Common myeloid progenitor, CD34-positive (primary cell): ENCODE data around the gene EXTL1.
A peak's percentile ranks its signal among the peaks of the same experiment; 100 is the strongest.

ENCODE experiments used
- CTCF ChIA-PET: fragments of 350-600 bp; sonication (Branson Sonifier 250); formaldehyde crosslinking; loops from one replicate; lab custom pipeline; 2021; ENCODE audit warnings: antibody characterized with exemption; lab: Charles Lee
- POLR2A ChIA-PET: fragments of 350-600 bp; sonication (Branson Sonifier 250); formaldehyde crosslinking; loops from one replicate; lab custom pipeline; 2021; ENCODE audit warnings: antibody characterized with exemption; lab: Charles Lee
- DNase-seq, 3 donors: peaks; one replicate each; pipeline versions ENCODE4 v3.0.0 to v3.0.0-alpha.2; 2013
- H3K27ac ChIP-seq, 2 experiments: 1 replicate in 1 of 2; 2 replicates in 1 of 2; pipeline ENCODE4 v1.7.0; 2013; ENCODE audit warnings: inconsistent platforms in 2 of 2, low read length in 2 of 2, mild to moderate bottlenecking in 2 of 2, low read depth in 1 of 2, moderate library complexity in 1 of 2; ENCODE audit not compliant: severe bottlenecking in 2 of 2, insufficient read depth in 1 of 2, poor library complexity in 1 of 2
- H3K27me3 ChIP-seq, 5 experiments: replicated peaks in 2 of 5; 1 replicate in 3 of 5; 2 replicates in 2 of 5; pipeline versions ENCODE4 v1.6.1 to v1.7.0; 2013; ENCODE audit warnings: low read length in 4 of 5, mild to moderate bottlenecking in 2 of 5, moderate library complexity in 2 of 5, inconsistent platforms in 1 of 5; ENCODE audit not compliant: insufficient read depth in 5 of 5, control insufficient read depth in 4 of 5
- H3K36me3 ChIP-seq, 4 experiments: 1 replicate in 2 of 4; 2 replicates in 2 of 4; pipeline versions ENCODE4 v1.6.1 to v1.7.0; 2013; ENCODE audit warnings: low read length in 3 of 4, control low read depth in 1 of 4, mild to moderate bottlenecking in 1 of 4; ENCODE audit not compliant: control insufficient read depth in 4 of 4, insufficient read depth in 4 of 4
- H3K4me1 ChIP-seq, 4 experiments: 1 replicate in 3 of 4; 2 replicates in 1 of 4; pipeline versions ENCODE4 v1.6.1 to v1.7.1; 2013; ENCODE audit warnings: low read length in 3 of 4, mild to moderate bottlenecking in 3 of 4, control low read depth in 1 of 4, inconsistent platforms in 1 of 4, moderate library complexity in 1 of 4; ENCODE audit not compliant: control insufficient read depth in 4 of 4, insufficient read depth in 4 of 4; ENCODE audit errors: control extremely low read depth in 1 of 4
- H3K4me3 ChIP-seq, 7 experiments: 1 replicate in 4 of 7; 2 replicates in 3 of 7; pipeline versions ENCODE4 v1.5.1 to v1.7.0; 2013; ENCODE audit warnings: mild to moderate bottlenecking in 7 of 7, low read length in 6 of 7, moderate library complexity in 6 of 7, inconsistent platforms in 2 of 7, low read depth in 2 of 7, control low read depth in 1 of 7; ENCODE audit not compliant: insufficient read depth in 4 of 7, control insufficient read depth in 1 of 7; ENCODE audit errors: extremely low read depth in 1 of 7
- H3K9me3 ChIP-seq, 5 experiments: 1 replicate in 4 of 5; 2 replicates in 1 of 5; pipeline versions ENCODE4 v1.6.1 to v1.7.1; 2013; ENCODE audit warnings: low read length in 4 of 5, mild to moderate bottlenecking in 2 of 5, inconsistent platforms in 1 of 5, low read depth in 1 of 5, moderate library complexity in 1 of 5; ENCODE audit not compliant: control insufficient read depth in 4 of 5, insufficient read depth in 2 of 5; ENCODE audit errors: control extremely low read depth in 1 of 5
- WGBS: methylation state at CpG from one replicate; pipeline ENCODE4 v1.1.5; 2013; ENCODE audit not compliant: insufficient coverage; 5-methylcytosine and 5-hydroxymethylcytosine counted together

The EXTL1 gene

DNA sequence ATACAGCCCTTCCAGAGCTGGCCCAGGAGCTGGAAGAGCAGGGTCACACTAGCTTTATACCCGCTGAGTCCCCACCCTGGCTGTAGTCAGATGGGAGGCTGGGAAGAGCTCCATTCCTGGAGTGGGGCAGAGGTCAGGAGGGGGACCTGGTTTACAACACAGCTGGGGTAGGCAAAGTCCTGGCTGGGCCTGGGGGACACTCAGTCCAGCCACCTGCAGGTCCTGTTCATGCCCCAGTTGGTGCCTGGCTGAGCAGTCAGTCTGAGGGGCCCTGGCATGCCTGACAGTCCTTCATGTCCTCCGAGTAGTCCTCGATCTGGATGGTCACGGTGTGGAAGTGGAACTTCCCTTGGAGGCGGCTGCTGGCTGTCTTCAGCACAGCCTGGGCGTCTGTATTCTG lies 17.3 kb downstream of the EXTL1 start:
- 88% methylated on average over 3 of the region's 6 CpGs for WGBS
- Histone ChIP-seq H3K4me3 (no peak overlapping the region), H3K4me1 (peaks cover 0 to 20% (median 14%) of the 10 kb centered on the region in 4 experiments), H3K9me3 (no peaks in the 10 kb centered on the region), H3K27me3 (peaks cover 2 to 32% (median 19%) of the 10 kb centered on the region in 5 experiments), H3K27ac (no peak overlapping the region), H3K36me3 (no peaks in the 10 kb centered on the region)
- DNase-seq: no peak
- POLR2A ChIA-PET: no interaction called here
- CTCF ChIA-PET: interaction anchor here (1.3 to 1.6 kb wide), 2 partner anchors 9 to 124 kb away, joined by 4 to 7 read pairs; no protein-coding TSS in a partner anchor

- H3K4me3 ChIP-seq: no peak overlapping the region
- peaks cover 0 to 15% (median 11%) of the 10 kb centered on the region in 4 experiments for H3K4me1 ChIP-seq
- no peak for DNase-seq
- H3K27me3 ChIP-seq: peaks cover 12 to 51% (median 21%) of the 10 kb centered on the region in 5 experiments
- CTCF ChIA-PET: interaction anchor here (0.7 to 1.0 kb wide), 2 partner anchors 20 to 176 kb away, joined by 5 to 6 read pairs; no protein-coding TSS in a partner anchor
- H3K9me3 ChIP-seq: no peaks in the 10 kb centered on the region
- no peak overlapping the region for H3K27ac ChIP-seq
- no peaks in the 10 kb centered on the region for H3K36me3 ChIP-seq
- 91% methylated on average over 5 of the region's 7 CpGs for WGBS
- POLR2A ChIA-PET: no interaction called here
These were observed 19.8 kb downstream of the EXTL1 start for GRCh38 chr1:26041401-26041800.

DNA sequence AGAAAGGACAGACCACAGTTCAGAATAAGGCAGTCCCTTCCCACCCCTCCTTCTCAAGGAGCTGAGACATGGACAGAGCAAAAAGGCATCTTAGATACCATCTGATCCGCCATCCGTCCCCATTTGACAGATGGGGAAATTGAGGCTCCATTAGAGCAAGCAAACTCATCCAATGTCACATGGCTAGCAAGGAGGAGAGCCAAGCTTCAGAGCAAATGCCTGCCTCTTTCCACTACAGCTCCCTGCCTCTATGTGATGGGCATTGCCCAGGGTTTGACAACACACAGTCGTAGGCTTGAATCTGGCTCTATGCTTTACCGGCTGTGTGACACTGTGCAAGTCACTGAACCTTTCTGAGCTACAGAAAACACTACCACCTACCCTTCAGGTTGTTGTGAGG lies 20.4 kb downstream of the EXTL1 start:
- Histone ChIP-seq H3K27ac (no peak overlapping the region), H3K27me3 (peaks cover 12 to 57% (median 23%) of the 10 kb centered on the region in 5 experiments), H3K4me1 (peaks cover 0 to 17% (median 10%) of the 10 kb centered on the region in 4 experiments), H3K9me3 (no peaks in the 10 kb centered on the region), H3K36me3 (no peaks in the 10 kb centered on the region), H3K4me3 (no peak overlapping the region)
- no peak for DNase-seq
- WGBS: 94% methylated on average over 2 of the region's 4 CpGs
- CTCF ChIA-PET: interaction anchor here (1.0 kb wide), 1 partner anchor 19 kb away, joined by 6 read pairs; no protein-coding TSS in a partner anchor
- POLR2A ChIA-PET: no interaction called here

DNA sequence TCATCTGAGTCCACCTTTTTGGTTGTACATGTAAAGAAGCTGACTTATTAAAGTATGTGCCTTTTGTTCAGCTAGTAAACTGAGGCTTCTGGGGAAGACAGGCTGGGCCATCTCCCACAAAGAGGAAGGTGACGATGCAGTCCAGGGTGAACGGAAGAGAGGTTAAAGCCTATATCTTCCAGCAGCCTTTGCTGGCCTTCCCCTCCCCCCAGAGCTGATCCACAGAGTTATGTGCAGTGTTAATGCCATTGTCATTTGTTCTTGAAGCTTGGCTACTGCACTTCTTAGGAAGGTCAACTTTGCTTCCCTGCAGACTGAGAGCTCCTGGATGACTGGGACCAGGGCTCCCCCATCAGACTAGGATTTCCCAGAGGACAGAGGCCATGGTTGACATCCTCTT lies 22.2 kb downstream of the EXTL1 start:
- no peaks in the 10 kb centered on the region for H3K36me3 ChIP-seq
- no peaks in the 10 kb centered on the region for H3K9me3 ChIP-seq
- ChIA-PET CTCF (interaction anchor here (0.8 to 2.8 kb wide), 4 partner anchors 10 to 43 kb away, joined by 3 to 9 read pairs (median 3); no protein-coding TSS in a partner anchor), POLR2A (interaction anchor here (0.6 kb wide), 1 partner anchor 62 kb away, joined by 3 read pairs; no protein-coding TSS in a partner anchor)
- no peak overlapping the region for H3K4me3 ChIP-seq
- peaks cover 0 to 17% (median 10%) of the 10 kb centered on the region in 4 experiments for H3K4me1 ChIP-seq
- H3K27me3 ChIP-seq: peaks cover 15 to 74% (median 32%) of the 10 kb centered on the region in 5 experiments
- no peak for DNase-seq
- H3K27ac ChIP-seq: no peak overlapping the region
- whole genome bisulfite sequencing: 60% methylated on average over 1 of the region's 2 CpGs

DNA sequence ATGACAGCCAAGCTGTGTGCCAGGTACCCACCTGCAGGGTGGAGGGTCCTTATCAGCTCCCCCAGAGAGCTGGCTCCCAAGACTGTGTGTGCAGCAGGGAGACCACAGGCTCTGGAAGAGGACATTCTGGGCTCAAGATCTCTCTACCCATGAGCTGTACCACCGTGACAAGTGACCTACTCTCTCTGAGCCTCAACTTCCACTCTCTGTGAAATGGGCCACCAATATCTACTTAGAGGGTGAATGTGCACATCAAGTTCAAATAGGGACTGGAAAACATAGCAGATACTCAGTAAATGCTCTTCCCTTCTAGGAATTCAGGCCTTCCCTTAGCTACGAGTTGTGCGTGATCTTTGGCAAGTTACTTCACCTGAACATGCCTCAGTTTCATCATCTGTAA lies 22.8 kb downstream of the EXTL1 start:
- ChIA-PET CTCF (interaction anchor here (0.8 to 2.8 kb wide), 4 partner anchors 11 to 23 kb away, joined by 3 to 9 read pairs (median 4); partner anchors contain the start of gene EXTL1), POLR2A (no interaction called here)
- H3K36me3 ChIP-seq: no peaks in the 10 kb centered on the region
- peaks cover 15 to 77% (median 38%) of the 10 kb centered on the region in 5 experiments for H3K27me3 ChIP-seq
- WGBS: 93% methylated on average over 3 of the region's 3 CpGs
- DNase-seq: no peak
- no peak overlapping the region for H3K27ac ChIP-seq
- no peak overlapping the region for H3K4me3 ChIP-seq
- H3K4me1 ChIP-seq: peaks cover 0 to 17% (median 10%) of the 10 kb centered on the region in 4 experiments
- no peaks in the 10 kb centered on the region for H3K9me3 ChIP-seq

DNA sequence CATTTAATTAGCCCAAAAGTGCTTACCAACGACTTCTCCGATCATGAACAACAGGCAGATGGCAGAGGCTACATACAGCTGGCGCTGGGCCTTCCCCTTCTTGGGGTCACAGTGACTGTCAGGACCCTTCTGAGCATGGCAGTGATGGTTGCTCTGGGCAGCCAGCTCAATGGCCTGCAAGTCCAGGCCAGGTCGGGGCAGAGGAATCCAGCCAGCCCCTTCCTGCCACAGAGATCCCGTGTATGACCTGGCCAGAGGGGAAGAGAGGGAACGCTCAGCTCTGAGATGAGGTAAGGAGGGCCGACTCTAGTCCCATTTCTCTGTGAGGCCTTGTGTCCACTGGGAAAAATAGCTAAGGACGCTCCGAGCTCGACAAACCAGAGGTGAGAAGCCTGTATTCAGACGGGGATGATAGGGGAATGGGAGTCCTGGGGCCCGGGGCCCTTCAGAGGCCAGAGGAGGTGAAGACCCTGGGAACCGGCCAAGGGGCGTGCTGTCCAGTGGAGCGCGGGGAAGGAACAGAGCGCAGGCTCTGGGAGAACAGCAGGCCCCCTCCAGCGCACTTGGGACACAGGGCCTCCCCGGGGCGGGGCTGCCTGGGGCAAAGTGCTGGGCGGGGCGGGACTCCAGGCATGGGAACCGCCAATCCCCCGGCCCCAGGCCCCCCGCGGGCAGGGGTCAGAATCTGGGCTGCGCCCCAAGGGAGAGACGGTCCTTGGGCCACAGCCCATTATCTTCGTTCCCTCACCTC lies 23.6 kb downstream of the EXTL1 start:
- Histone ChIP-seq H3K36me3 (no peaks in the 10 kb centered on the region), H3K27ac (no peak overlapping the region), H3K4me3 (peak overlapping the region in 1 of 7 experiments; percentile 46), H3K4me1 (peaks cover 0 to 17% (median 10%) of the 10 kb centered on the region in 4 experiments), H3K27me3 (peaks cover 15 to 83% (median 36%) of the 10 kb centered on the region in 5 experiments), H3K9me3 (no peaks in the 10 kb centered on the region)
- ChIA-PET POLR2A (no interaction called here), CTCF (interaction anchor here (1.1 to 2.8 kb wide), 5 partner anchors 9 to 142 kb away, joined by 3 to 9 read pairs (median 4); partner anchors contain the start of gene EXTL1)
- WGBS: 34% methylated on average over 26 of the region's 29 CpGs
- no peak for DNase-seq
